Measurements from ENCODE around the gene ZSCAN4.

The ZSCAN4 gene

DNA sequence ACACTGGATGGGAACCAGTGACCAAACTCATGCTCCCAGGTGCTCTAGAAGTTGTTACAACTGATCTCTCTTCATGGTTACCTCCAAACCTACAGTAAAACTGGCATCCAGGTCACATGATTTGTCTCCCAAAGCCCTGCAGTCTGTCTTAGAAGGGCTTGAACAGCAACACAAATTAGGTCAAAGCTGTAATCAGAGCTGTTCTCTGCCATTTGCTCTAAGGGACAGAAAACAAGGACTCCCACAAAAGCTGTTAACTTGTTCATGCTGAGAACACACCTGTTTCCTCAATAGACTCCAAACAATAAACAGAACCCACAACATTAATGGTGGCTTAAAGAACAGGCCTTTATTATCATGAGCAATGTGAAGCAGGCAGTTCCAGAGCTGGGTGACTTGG is 50.7 kb downstream of the ZSCAN4 start:
- Histone ChIP-seq H3K4me1 (ENCODE audit: control insufficient read depth, insufficient read depth, low read length) (peaks cover 10% of the 10 kb centered on the region), H3K36me3 (ENCODE audit: control insufficient read depth, insufficient read depth, low read length) (peaks cover 35% of the 10 kb centered on the region), H3K9ac (ENCODE audit: low read depth, low read length) (no peak overlapping the region), H3K9me3 (ENCODE audit: control insufficient read depth, insufficient read depth, low read length) (peaks cover 8% of the 10 kb centered on the region), H3K27ac (ENCODE audit: low read depth, low read length) (peak overlapping the region; percentile 68), H3K27me3 (ENCODE audit: control insufficient read depth, insufficient read depth, low read length) (no peaks in the 10 kb centered on the region), H3K4me3 (ENCODE audit: low read depth, low read length) (no peak overlapping the region)

DNA sequence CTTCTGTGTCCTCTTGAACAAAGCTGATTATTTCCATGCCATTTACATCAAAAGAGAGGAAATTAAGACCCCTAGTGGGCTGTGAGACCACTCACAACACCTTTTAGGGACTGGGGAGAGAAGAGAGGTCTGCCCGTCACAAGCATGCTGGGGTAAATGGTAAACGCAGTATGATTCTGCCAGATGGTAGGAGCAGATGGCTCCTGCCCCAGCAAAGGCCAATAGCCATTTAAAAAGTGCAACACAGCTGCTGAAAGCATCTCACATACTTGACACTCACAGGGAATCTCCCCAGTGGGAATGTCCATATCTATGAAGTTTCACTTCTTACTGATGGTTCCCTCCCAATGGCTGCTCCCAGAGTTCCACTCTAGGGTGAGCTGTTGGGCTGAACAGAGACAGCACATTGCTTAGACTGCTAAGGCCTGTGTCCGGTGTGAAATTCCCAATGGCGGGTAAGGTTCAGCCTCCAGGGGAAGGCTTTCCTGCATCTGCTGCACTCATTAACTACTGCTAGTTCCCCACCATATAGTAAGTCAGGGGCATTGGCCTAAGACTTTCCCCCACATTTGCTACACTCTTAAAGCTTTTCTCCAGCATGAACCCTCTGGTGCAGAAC is 51.3 kb downstream of the ZSCAN4 start:
- Histone ChIP-seq H3K27me3 (ENCODE audit: control insufficient read depth, insufficient read depth, low read length) (no peaks in the 10 kb centered on the region), H3K4me3 (ENCODE audit: low read depth, low read length) (no peak overlapping the region), H3K27ac (ENCODE audit: low read depth, low read length) (peak overlapping the region; percentile 68), H3K9ac (ENCODE audit: low read depth, low read length) (no peak overlapping the region), H3K9me3 (ENCODE audit: control insufficient read depth, insufficient read depth, low read length) (peaks cover 8% of the 10 kb centered on the region), H3K4me1 (ENCODE audit: control insufficient read depth, insufficient read depth, low read length) (peaks cover 10% of the 10 kb centered on the region), H3K36me3 (ENCODE audit: control insufficient read depth, insufficient read depth, low read length) (peaks cover 35% of the 10 kb centered on the region)

DNA sequence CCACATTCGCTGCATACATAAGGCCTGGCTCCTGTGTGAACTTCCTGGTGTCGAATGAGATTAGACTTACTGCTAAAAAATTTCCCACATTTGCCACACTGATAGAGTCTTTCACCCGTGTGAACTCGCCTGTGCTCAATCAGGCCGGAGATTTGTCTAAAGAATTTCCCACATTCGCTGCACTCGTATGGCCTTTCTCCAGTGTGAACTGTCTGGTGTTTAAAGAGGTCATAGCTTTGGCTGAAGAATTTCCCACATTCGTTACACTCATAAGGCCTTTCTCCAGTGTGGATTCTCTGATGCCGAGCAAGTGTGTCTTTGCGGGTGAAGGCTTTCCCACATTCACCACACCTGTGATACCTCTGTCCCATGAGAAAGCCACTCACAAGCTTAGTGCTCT is 52.1 kb downstream of the ZSCAN4 start:
- Histone ChIP-seq H3K36me3 (ENCODE audit: control insufficient read depth, insufficient read depth, low read length) (peaks cover 35% of the 10 kb centered on the region), H3K4me1 (ENCODE audit: control insufficient read depth, insufficient read depth, low read length) (peaks cover 10% of the 10 kb centered on the region), H3K27ac (ENCODE audit: low read depth, low read length) (no peak overlapping the region), H3K4me3 (ENCODE audit: low read depth, low read length) (no peak overlapping the region), H3K9ac (ENCODE audit: low read depth, low read length) (no peak overlapping the region), H3K27me3 (ENCODE audit: control insufficient read depth, insufficient read depth, low read length) (no peaks in the 10 kb centered on the region), H3K9me3 (ENCODE audit: control insufficient read depth, insufficient read depth, low read length) (peaks cover 8% of the 10 kb centered on the region)
